GM19397 (cell line): ENCODE measurements around the gene UPK2.

Experiments used
- ATAC-seq: cut with Tn5 transposase; IDR thresholded peaks from one replicate; pipeline ENCODE4 v1.9.1; 2021; ENCODE audit warnings: mild to moderate bottlenecking, moderate library complexity; ENCODE audit not compliant: unreplicated experiment

The UPK2 gene

DNA sequence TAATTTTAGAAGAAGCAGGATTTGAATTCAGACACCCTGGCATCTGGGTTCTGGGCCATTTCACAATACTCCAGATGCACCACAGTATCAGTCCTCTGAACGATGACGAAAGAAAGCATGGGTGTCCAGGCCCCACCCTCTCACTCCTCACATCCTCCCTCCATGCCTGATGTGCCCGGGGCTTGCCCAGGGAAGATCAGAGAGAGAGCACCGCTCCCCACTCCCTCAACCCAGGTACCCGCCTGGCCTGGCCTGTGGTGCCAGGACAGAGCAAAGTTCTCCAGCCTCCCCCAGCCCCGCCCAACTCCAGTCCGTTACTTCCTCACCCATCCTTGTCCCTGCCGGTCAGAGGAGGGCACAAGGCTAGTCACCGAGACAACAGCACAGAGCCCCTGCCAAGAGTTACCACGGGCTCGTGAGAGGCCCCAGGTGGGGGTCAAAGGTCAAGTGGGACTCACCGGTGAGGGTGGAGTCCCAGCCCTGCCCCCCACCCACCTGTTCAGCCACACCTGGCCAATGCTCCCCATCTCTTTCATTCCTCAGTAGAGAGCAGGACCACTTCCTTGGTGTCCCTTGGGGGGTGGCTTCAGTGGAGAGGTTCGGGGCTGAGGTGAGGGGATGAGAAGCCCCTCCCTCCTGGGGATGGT lies 38.5 kb upstream of the UPK2 start:
- ATAC-seq, result no peak

DNA sequence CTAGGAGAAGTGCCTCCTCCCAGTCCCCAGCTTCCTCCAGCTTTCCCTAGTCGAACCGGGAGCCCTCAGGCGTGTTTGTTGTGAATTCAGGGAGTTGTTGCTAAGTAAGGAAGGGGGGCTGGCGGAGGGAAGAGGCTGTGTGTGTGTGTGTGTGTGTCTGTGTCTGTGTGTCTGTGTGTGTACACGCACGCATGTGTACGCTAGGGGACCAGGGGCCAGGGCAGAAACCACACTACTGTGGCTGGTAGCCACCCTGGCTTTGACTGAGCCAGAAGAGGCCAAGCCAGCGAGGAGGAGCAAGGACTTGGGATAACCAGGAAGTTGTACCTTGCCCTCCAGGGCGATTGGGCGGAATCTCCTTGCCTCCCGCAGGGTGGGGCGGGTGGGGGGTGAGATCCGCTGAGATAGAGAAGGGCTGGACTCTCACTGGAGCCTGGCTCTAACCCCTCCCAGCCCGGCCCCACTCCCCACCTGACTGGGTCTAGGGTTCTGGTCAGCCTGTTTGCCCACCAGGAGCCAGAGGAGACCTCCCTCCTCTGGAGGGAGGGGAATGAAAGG lies 37.9 kb upstream of the UPK2 start:
- no peak for ATAC-seq

DNA sequence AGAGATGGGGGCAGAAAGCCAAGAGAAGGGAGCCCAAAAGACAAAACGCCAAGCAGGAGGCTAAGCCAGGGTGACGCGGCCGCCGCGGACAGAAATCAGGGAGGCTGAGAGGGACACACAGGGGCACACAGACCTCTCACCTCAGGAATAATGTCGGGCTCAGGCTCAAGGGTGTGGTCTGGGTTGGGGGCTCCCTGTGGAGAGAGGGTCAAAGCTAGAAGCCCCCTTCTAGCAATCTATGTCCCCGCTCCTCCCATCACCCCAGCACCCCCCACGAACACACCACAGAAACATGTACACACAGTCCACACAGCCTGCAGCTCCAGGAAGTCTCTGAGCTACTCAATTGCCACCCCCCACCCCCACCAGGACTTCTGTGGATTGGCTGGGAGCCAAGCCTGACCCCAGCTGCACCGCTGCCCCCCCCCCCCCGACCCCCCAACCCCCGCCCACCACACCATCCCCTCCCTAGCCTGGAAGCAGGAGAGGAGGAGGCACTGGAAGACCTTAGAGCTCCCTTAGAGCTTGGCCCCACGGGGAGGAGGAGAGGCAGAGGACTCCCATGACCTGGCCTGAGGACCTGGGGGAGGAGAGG lies 37.3 kb upstream of the UPK2 start:
- ATAC-seq, result no peak

DNA sequence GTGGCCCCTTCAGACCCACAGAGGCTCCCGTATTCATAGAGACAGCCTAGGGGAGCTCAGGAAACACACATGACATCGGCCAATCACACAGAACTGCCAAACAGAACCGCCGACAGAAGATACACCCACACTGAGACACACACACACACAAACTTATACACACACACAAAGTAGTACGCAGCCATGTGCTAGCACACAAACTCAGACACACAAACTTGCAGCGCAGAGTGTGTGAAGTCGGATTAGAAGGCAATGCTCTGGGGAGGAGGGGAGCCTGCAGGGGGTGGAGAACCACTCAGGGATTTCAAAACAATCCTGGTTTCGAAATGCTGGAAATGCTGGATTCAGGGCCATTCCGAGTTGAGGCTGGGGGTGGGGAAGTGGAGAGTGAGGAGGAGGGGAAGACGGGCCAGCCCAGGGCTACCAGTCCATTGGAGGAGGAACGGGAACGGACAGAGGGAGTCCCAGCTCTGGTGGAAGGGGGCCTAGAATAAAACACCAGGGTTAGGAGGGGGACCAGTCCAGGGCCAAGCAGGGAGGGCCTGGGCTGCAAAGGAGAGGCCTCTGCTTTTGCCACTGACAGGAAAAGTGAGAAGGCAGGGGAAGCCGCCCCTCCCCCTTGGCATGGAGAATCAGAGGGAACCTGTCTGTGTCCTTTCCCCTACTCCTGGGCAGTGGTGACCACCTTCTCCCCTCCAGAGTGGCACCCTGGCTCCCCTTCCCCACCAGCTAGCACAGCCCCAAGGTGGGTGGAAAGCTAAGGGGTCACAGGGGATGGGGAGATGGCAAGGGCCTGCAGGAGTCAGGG lies 34.8 kb upstream of the UPK2 start:
- no peak for ATAC-seq

DNA sequence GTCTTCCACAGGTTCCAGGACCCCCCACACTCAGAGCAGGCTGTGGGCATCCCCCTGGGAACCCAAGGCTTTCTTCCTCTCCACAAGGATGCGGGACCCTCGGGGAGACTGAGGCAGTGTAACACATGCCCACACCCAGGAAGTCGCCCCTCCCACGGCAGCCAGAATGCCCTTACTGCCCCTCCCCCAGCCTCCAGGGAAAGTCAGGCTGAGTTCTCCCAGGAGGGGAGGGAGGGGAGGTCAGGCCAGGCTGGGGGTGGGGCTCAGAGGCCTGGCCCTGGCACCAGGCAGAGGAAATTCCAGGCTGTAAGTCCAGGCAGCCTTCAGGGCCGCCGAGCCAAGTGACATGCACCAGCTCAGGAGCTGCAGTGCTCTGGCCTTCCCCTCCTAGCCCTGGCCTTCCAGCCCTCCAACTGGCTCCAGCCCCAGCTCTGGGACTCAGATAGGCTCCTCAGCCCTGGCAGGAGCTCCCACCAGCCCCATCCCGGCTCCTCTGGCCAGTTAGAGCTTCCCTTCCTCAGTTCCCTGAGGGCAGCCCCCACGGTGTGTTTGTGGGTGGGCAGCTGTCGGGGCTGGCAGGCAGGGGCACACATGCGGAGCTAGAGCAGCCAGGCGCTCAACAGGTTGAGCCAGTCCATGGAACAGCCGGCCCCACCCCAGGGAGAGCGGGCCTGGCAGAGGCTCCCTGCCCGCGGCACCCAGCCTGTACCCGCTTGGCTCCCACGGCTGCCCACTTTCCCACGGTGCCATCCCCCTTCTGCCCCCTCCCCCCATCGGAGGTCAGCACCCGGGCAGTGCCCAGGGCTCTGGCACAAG lies 34.0 kb upstream of the UPK2 start:
- ATAC-seq, result no peak

DNA sequence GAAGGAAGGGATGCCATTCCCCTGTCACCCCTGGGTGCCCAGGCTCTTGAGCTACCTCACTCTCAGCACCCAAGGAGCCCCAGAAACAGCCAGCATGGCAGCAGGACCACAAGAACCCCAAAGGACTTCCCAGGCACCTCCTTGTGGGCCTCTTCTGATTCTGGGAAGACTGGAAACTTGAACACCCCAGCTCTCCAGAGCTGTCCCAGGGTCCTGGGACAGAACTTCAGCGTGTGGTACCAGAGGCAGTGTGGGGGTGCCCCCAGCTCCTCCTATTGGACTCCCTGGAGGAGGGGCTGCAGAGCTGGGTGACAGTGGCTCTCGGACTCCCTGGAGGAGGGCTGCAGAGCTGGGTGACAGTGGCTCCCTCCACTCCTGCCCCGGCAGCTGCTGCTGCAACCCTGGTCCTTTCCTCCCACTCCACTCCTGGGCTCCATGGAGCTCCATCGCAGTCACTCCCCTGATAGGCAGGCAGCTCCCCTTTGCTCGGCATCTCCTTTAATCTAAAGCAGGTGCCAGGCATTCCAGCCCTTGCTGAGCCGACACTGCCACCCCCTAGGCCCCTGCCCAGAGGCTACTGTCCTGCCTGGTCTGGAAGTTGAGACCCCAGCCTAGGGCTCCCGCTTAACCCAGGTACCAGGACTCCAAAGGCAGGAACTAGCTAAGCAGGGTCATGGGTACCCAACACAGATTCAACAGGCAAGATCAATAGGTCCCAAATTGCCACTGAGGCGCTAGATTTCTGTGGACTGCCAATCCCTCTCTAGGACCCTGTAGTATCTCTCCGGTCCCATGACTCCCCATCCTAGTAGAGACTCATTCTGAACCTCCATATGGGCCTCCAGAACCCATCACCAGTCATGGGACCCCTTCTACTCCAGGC lies 33.1 kb upstream of the UPK2 start:
- no peak for ATAC-seq

DNA sequence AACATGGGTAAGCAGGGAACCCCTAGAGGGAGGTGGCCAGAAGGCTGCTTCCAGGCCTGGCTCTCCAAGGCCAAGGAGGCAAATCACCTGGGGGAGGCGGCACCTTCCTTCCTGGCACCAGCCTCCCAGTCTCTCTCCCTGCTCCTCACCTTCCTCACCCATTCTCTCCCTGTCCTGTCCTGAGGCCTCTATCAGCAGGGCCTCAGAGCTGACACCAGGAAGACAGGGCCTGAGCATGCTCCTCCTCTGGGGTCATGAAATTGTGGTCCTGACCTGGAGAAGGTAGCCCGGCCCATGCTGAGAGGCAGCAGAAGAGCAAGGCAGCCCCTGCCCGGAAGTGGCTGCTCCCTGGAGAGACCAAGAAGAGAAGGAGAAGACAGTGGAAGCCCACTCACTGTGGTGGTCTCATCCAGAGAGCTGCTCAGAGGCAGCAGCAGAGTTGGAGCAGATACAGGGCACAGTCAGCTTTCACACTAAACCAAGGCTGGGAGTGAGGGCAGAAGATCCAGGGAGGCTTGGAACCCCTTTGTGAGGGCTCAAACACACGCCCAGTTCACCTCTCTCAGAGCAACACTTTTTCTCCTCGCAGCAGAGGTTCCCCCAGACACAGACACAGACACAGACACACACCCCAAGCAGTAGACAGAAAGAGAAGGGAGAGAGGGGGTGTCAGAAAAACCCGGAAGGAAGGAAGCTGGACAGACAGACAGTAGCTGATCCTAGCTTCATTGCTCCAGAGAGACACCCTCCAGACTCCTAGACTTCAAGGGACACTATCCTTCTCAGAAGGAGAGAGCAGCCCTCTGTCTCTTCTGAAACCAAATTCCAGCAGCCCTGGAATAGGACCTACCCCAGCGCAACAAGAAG lies 32.1 kb upstream of the UPK2 start:
- no peak for ATAC-seq

DNA sequence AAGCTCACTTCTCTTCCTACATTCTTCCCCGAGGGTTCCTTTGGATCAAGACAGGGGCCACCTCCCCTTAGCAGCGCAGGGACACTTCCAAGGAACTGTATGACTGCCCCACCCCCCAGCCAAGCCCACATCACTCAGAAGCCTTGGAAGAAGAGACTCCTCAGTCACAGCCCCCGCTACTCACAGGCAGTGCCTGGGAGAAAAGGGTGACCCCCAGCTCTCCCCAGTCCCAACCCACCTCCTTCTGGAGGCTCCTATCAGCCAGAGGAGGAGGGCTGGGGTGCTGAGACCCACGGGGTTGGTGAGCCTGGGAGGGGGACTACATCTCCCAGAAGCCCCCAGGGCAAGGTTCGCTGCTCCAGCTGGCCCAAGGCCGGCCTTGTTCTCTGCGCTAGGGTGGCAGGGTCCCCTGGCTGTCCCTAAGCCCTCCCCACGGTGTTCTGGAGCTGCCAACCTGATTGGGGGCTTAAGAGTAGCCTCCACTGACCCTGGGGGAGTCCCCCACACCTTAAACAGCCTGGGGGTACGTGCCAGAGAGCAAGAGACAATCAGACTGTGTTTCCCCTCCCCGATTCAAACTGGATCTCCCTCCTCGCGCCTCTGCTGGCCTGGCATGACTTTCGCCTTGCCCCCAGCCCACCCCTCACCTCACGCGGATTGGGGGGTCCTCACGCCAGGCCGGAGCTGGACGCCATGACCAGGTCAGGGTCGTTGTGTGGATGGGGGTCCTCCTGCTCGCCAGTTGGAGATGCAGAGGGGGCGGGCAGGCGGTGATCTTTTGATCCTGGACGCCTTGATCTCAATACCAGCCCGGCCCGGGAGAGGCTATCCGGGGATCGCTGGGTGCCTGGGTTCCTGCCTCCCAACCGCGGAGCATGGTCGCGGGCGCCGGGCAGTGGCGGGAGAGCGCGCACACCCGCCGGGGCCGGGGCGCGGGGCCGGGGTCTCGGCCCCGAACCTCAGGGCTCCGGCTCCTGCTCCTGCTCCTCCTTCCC lies 31.2 kb upstream of the UPK2 start:
- ATAC-seq, result no peak

DNA sequence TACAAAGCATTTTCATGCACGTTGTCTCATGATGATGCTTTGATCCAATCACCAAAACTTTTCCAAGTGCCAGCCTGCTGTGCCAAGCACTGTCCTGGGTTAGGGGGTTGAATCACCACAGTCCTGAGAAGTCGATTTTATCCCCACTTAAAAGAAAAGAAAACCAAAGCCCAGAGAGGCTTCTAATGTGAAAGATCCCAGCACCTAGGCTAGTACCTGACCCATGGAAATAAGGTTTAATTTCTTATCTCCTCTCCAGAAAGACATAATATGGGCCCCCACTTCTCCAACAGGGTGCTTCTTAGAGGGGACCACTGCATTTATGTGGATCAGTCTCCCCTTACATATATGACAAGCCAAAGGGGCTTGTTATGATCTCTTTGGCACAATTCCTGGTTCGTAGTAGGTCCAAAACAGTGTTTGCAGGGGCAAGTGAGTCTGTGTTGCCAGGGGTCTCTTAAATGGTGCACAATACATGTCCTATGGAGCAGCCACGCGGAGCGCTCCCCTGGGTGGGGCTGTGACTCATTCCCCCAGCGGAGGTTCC lies 28.5 kb upstream of the UPK2 start:
- no peak for ATAC-seq

DNA sequence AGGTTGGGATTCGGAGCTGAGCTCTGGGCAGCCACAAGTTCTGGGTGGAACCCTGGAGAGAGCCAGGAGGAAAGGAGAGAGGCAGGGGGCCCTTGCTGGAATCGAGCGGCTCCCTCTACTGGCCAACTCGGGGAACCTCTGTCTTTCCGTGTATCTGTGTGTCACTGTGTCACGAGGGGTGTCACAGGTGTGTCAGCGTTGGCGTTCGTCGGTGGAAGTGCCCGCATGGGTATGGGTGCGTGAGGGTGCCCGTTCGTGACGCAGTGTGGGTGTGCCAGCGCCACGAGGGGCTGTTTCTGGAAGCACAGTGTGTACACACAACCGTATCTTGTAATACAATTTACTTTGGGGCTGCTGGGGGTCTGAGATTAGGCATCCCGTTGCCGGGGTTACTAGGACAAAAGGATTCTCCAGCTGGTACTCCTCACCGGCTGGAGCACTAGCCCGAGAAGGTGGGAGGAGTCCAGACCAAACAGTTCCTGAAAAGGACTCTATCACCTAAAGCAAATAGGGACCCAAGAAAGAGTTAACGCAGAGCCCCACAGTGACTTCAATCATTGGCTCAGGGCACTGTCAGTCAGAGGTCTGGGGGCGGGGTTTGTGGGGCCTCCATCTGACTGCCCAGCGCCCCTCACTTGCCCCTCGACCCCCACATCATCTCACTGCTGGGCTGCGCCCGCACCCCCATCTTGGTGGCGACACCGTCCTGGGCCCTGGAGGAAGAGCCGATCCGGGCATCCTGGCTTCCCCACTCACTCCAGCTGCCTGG lies 27.8 kb upstream of the UPK2 start:
- ATAC-seq, result peak; percentile 32

DNA sequence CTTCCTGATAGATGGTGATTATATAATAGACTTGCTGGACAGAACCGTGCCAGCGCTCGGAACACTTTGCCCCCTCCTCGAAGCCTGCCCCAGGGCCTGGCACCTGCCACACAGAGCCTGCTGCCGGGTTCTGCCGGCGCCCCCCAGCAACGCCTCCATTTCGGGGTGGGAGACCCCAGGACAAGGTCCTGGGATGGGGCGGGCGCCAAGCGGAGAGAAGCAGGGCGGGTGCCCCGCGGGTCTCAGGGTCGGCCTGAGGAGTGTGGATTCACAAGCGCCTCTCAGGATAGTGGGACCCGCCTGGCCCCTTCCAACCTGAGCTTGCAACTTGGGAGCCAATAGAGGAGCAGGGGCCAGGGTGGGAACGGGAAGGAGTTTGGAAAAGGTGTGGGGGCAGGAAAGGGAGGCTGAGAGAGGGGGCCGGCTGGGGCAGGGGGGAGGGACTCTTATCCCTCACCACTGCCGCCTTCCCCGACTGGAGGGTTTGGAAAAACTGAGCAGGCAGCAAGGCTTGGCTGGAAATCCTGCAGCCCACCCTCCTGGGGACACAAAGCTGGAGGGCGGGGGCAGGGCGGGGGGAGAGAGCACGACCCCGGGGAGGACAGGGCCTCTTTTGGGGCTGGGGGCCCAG lies 27.1 kb upstream of the UPK2 start:
- no peak for ATAC-seq

DNA sequence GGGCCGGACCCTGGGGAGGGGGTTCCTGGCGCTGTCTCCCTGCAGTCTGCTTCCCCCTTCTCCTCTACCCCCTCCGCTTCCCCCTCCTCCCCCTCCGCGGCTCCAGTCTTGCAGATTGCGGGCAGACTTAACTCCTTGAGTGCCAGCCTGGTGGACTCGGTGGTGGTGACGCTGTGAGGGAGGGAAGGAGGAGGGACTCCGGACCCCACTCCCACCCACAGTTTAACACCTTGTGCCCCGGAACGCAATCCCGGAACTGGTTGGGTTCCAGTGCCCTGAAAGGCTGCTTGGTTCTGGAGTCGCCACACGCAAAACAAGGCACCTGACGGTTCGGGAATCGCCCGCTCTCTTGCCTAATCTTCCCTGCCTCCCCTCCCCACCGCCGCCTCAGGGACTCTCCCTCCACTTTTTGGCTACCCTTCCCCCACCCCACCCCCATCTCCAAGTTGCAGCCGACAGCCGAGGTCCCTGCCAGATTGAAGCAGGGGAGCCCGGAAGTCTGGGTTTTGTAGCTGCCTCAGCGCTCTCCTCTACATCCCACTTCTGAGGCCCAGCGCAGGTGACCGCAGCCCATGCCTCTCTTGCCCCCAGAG lies 26.5 kb upstream of the UPK2 start:
- no peak for ATAC-seq

DNA sequence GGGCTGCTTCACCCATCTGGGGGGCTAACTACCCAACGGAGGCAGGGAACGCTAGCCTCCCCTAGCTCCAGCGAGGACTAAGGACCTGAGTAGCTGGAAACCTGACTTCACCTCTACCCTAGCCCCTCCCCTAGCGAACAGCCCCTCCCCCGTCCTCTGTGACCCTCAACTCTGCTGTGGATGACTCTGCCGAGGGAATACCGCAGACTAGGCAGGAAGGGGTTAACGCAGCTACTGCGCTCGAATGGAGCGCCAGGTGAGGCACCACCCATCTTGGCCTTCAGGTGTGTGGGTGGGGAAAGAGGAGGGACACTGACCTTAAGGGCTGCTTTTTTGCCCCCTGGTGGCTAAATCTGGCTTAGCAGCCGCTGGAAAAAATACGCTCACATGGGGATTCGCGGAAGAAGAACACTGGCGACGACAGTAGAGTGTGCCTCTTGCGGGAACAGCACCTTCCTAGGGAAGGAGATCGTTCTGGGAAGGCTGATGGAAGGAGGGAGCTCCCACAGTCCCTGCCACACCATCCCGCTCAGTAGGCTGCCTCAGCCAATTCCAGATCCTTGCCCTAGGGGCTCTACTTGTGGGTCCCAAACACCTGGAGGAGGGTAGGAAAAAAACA lies 25.9 kb upstream of the UPK2 start:
- no peak for ATAC-seq

DNA sequence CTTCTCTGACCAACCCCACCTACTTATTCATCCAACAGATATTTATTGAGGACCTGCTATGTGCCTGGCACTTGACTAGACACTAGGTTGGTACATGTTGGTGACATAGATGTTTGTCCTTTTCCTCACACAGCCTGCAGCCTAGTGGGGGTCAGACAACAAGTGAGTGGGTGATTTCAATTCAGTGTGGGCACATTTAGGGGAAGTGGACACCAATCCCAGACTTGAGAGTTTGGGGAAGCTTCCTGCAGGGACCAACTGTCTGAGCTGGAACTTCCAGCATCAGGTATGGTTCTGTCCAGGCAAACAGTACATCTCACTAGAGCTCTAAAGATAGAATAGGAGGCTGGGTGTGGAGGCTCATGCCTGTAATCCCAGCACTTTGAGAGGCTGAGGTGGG lies 24.5 kb upstream of the UPK2 start:
- ATAC-seq, result no peak

DNA sequence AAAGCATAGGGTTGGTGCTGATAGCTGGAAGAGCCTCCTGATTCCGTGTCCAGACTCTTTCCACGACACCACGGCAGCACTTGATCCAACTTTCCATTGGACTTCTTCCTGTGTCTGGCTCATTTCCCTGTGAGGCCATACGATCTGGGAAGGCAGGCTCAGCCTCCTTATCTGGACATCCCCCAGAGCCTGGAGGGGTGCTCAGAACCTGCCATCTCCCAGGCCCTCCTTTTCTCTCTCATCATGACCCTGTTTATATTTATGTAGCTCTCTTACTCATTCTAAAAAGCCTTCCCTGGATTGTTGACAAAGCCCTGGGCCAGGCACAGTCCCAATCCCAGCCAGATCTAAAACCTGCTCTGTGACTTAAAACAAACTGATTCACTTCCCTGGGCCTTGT lies 22.6 kb upstream of the UPK2 start:
- no peak for ATAC-seq

DNA sequence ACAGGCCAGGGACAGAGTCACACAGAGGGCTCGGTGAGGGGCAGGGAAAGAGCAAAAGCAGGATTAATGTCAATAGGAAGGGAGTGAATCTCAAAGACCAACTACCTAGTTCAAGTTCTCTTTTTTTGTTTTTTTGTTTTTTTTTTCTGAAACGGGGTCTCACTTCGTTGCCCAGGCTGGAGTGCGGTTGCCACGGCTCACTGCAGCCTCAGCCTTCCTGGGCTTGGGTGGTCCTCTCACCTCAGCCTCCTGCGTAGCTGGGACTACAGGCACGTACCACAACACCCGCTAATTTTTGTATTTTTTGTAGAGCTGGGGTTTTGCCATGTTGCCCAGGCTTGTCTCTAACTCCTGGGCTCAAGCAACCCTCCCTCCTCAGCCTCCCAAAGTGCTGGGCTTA lies 20.7 kb upstream of the UPK2 start:
- no peak for ATAC-seq
